ENCODE measurements around the gene EPHA2.

Gene EPHA2

DNA sequence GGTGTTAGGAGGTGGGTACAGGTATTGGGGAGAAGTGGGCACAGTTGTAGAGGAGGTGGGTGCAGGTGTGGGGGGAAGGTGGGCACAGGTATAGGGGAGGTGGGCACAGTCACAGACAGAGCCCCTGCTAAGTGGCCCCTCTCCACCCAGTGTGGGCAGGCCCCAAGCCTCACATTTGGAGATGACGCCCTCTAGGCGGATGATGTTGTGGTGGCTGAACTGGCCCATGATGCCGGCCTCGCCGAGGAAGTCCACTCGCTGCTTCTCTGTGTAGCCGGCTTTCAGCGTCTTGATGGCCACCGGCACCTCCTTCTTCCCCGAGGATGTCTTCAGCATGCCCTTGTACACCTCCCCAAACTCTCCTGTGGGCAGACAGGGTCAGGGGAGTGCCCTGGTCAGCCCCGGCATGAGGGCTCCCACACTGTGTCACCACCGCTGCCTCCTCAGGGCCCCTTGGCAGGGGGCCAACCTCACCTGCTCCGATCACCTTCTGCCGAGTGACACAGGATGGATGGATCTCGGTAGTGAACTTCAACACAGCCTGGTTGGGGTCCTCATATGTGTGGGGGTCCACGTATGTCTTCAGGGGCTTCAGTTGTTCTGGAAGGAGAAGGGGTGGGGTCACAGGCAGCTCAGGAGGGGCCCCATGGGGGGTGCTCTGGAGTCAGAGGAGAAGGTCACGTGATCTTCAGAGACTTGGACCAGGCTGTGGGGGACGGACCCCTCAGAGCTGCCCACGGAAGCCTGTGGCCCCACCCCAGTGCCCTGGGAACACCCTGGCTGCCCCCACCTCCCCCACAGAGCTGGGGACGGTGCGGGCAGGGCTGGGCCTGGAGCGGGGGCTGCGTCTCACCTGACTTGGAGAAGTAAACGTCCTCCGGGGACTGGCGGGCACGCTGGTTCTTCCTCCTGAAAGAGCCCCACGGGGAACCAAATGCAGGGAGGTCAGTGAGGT lies 22.6 kb downstream of the EPHA2 start:
- no peak for DNase-seq

DNA sequence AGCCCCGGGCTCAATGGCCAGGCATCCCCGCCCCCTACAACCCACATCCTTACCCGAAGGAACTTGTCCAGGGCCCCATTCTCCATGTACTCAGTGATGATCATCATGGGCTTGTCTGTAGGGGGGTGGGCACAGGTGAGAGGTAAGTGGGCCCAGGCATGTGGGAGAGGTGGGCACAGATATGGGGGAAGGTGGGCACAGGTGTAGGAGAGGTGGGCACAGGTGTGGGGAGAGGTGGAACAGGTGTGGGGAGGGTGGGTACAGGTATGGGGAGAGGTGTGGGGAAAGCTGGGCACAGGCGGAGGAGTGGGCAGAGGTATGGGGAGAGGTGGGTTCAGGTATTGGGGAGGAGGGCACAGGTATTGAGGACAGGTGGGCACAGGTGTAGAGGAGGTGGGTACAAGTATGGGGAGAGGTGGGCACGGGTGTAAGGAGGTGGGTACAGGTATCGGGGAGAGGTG lies 23.5 kb downstream of the EPHA2 start:
- no peak for DNase-seq

DNA sequence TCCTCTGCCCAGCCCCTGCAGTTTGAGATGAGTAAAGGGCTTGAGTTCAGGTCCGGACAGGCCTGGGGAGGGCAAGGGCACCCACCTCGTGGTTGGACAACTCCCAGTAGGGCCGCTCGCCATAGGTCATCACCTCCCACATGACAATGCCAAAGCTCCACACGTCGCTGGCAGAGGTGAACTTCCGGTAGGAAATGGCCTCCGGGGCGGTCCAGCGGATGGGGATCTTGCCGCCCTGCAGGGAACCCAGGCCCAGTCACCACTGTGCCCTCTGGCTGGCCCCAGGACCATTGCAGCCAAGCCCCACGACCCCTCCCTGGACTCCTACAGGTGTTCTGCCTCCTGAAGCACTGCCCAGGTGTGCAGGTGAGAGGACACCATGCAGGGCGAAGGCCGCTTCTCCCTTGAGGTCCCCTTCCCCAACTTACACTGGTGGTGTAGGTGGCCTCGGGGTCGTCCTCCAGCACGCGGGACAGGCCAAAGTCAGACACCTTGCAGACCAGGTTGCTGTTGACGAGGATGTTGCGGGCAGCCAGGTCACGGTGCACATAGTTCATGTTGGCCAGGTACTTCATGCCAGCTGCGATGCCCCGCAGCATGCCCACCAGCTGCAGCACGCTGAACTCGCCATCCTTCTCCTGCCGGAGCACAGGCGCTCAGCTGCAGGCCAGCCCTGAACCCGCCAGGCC lies 24.1 kb downstream of the EPHA2 start:
- DNase-seq = no peak

DNA sequence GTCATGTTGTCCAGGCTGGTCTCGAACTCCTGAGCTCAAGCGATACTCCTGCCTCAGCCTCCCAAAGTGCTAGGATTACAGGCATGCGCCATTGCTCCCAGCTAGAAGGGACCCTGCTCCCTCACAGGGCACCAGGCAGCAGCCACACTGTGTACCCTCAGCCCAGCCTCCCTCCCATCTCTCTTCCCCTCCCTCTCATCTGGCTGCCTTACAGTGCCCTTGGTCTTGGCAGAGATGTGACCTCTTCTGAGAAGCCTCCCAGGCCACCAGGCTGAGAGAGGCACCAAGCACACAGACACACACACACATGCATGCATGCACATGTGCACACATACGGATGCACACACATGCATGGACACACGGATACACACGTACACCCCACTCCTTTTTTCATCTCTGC lies 25.0 kb downstream of the EPHA2 start:
- no peak for DNase-seq

DNA sequence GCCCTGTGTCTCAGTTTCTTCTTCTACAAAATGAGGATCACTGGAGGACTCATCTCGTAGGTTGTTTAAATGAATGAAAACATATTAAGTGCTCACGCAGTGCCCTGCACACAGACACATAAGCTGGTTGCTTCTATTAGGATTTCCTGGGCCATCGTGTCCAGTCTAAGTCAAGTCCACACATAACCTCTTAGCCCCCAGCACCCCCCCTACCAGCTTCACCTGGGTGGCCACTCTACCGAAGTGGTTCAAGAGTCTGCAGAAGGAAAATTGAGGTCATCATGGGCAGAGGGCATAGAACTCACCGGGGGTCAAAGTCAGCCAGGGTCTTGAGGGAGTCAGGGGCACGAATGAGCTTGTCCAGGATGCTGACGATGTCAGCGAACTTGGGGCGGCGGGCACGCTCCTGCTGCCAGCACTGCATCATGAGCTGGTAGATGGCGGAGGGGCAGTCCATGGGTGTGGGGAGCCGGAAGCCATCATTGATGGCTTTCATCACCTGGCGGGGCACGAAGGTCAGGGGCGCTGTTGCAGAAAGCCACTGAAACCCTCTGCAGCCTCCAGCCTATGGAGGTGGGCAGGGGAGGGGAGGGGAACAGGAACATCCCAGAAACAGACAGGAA lies 25.8 kb downstream of the EPHA2 start:
- no peak for DNase-seq

DNA sequence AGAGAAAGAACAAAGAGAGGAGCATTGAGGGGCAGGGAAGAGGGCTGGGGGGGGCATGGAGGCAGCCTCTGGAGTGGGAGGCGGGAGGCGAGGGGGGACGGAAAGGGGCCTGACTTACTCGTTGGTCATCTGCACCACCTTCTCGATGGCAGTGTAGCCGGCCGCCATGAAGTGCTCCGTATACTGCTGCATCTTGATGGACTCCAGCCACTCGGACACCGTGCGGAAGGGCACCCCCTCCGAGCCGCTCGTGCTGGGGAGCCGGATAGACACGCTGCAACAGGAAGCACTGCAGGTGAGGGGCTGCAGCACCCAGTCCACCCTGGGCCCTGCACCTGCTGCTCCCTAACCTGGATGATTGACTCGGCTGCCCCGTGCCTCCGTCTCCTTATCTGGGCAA lies 26.6 kb downstream of the EPHA2 start:
- no peak for DNase-seq

DNA sequence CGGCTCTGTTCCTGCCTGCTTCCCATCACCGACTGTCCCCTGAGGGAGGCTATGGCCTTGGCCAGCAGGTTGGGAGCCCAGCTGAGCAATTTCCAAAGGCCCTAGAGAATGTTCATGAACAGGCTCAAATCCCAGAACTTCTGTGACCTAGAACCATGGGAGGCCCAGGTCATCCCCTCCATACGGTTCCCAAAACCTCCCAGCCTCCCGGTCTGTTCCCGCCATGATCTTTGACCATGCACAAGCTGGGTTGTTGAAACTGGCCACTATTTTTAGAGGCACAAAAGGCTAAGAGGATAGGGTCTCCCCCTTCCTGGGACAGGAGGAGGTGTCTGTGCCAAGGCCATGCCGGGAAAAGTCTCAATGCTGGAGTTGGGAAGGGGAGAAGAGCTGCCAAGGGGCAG lies 27.5 kb downstream of the EPHA2 start:
- no peak for DNase-seq

DNA sequence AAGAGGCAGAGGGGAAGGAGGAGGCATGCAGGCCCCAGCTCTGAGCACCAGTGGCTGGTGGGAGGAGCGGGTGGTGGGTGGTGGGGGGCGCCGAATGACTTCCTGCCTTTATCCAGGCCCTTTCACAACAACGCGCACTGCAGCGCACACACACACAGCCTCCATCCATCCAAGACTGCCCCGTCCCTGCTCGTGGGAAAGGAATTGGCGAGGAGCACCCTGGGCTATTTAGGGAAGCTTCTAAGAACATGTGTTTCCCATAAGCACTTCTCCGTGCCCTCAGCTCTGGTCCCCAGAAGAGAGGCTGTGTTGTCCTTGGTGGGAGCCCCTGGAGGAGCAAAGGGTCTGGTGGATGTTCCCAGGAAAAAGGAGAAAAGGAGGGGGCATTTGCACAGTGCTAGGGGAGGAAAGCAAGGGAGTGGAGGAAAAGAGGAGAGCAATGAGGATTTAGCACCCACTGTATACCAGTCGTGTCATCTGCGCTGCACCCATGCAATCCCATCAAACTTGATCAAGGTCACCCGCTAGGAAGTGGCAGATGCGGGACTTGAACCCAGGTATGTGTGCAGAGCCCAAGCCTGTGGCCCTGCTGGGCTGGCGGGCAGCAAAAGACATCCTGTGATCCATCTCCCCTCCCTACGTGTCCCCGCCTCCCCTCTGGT lies 28.1 kb downstream of the EPHA2 start:
- DNase-seq = peak in 1 of 3 donors; percentile 22

DNA sequence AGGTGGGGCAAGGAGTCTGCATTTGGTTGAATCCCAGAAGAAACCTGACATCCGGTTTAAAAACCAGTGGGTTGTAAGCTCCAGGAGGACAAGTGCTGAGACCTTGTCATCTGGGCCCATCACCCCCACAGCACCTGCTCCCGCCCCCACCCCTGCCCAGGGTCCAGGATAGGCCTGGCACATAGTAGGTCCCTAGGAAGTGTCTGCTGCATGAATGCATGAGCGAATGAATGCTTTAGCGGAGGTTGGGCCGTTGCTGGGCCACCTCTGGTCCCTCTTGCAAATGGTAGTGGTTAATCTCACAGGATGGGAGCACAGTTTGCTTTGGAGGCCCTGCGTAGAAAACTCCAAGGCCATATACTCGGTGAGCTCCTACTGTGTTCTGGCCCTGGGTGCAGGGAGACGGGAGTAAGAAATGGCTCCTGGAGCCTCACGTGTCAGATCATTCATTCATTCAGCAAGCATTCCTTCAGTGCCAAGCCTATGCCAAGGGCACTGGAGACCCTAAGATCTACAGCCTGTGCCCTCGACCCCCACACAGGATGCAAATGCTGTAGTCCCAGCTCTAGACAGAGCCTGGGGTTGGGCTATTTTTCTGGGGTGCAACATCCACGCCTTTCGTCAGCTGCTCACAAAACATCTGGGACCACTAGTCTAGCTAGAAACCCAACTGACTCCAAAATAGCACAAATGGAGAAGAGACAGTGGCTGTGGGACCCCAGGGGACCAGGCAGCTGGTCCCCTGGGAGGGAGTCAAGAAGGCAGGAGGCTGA lies 28.9 kb downstream of the EPHA2 start:
- DNase-seq = no peak

DNA sequence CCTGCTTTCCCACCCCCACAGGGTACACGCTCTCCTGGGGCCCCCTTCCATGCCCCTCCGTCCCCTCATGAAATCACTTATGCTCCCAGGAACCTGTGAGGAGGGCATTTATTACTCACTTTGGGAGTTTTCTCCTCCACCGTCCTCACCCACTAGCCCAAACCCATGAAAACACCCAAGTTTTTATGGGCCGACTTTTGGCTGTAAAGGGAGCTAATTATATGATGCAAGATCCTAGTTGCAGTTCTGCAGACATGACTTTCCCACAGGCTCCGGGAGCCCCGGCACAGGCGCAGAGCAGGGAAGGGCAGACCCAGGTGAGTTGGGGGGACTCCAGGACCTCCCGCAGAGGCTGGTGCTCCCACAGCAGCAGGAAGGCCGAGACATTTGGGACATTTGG lies 29.7 kb downstream of the EPHA2 start:
- no peak for DNase-seq

DNA sequence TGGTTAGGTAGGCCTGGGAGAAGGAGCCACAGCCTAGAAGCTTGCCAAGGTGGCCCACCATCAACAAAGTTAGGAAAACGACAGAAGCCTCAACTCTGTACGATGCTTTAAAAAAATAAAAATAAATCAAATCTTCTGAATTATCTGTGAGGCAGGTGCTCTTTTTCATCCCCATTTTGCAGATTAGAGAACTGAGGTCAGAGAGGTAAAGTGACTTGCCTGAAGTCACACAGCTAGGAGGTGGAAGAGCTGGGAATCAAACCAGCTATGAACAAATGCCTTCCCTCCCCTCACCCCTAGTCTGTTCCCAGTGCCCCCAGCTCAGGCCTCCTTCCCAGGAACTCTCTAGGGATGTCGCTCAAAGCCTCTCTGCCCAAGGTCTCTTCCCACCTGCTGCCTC lies 30.4 kb downstream of the EPHA2 start:
- no peak for DNase-seq

DNA sequence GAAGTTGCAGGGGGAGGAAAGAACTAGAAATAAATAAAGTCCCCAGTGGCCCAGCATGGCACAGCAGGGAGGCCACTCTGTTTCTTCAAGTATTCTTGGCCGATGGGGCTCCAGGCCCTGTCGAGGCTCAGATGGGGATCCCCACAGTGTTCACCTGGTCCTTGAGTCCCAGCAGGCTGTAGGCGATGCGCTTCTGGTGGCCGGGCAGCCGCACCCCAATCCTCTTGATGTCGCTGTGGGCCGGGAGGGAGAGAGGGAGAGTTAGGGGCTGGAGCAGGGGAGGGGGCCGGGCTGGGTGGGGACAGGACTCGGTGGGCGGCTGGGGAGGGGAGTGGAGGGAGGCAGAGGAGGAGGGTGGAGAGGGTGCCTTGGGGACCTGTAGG lies 30.8 kb downstream of the EPHA2 start:
- DNase-seq = no peak

DNA sequence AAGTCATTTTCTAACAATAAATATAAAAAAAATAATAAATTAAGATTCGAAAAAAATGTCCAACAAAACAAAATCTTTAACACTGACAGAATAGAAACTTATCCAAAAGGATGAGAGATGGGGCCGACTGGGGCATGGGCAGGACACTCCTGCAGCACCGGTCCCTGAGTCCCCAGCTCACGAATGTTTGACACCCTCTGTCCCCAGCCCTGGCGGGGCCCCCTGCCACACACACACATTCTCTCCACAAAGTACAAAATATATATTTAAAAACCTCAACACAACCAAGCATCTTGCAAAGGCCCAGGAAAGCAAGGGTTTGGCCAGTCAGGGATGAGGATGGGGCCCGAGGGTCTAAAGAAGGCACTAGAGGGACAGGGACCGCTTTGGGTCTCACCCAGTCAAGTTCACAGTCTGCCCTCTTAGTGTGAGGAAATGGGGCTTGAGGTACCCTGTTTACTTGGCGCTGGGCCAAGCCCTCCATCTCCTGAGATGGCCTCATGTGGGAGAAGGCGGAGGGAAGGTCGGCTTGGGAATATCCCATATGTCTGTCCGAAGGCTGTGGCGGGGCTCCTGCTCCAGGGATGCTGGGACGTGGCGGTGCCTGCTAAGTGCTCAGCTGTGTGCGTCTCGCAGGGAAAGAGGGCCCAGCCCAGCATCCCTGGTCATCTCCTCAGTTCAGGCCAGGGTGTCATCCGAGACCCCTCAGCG lies 31.3 kb downstream of the EPHA2 start:
- DNase-seq = no peak

DNA sequence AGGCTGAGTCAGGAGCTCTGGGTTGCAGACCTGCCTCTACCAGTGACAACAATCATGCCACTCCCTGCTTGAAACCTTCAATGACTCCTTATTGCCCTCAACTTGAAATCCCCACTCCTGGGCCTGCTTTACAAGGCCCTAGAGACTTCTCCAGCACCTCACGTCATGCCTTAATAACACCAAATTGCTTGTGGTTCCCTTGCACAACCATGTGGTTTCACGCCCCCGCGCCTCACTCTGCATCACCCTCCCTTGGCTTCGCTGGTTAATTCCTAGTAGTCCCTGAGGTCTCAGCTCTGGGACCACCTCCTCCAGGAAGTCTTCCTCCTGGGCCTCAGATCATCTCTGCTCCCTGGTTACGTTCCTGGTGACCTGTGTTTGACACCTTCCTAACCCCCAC lies 33.0 kb downstream of the EPHA2 start:
- DNase-seq = peak; percentile 92 to 94 (median 93)

DNA sequence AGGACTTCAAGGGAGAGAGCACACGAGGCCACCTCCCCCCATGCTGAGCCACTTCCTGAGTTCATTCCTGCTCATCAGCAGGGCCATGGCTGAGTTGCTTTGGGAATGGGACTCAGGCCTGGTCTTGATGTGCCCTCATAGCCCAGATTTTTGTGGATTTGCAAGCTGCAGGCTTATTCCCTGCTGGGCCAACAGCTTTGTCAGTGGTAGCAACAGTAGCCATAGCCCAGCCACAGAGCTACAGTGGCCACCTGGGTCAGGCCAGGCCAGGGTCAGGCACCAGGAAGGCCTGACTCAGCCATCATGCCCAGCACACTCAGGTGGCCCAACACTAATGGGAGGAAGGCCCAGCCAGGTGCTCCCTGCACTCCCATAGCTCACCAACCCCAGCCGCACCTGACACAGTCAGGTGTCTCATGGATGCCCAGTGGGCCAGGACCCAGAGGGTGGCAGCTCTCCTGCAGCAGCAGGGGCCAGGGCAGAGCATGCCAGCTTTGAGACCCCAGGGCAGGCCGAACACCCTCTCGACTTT lies 33.5 kb downstream of the EPHA2 start:
- no peak for DNase-seq

DNA sequence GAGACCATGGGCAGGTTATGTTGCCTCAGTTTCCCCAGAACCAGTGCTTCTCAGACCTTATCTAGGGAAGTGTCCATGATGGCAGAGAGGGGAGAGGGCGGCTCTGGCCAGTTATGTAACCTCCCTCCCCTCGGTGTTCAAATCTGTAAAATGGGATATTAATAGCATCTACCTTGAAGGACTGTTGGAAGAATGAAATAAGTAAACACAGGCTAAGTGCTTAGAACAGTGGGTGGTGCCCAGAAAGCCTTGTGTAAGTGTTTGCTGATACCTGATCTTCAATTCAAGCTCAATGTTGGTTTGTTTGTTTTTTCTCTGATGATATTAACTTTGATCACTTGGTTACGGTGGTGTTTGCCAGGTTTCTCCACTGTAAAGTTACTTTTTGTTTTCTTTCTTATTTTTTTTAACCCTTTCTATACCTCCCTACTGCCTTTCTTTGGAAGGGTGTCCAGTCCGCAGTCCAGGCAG lies 34.9 kb downstream of the EPHA2 start:
- DNase-seq = no peak

DNA sequence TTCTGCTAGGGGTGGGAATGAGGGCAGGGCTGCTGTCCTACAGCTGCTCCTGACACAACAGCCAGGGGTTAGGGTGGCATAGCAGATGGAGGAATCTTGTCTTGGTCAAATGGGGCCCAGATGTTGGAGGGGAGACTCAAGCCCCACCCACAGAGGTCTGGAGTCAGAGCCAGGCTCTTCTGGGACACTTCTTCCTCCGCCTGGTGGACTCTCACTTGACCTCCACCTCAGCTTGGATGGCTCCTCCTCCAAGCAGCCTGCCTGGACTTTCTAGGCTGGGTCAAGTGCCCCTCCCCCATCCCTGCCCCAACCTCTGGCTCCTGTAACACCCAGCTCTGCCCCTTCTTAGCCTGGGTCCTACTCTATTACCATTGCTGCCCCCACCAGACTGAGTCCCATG lies 35.5 kb downstream of the EPHA2 start:
- DNase-seq = no peak

DNA sequence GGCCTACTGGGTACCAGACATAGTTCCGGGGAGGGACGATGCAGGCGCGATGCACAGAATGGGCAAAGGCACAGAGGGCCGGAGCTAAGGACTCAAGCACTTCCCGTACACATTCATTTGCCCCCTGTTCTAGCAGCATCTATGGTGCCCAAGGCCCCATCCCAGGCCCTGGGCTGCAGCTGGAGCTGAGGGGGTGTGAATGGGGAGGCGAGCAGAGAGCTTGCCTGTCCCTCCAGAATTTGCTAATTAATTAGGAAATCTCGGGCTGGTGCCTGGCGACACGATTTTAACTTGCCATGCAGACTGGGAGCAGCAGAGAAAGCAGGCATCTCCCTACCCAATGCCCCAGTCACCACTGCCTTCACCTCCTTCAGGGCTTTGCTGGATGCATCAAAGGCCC lies 35.9 kb downstream of the EPHA2 start:
- no peak for DNase-seq

DNA sequence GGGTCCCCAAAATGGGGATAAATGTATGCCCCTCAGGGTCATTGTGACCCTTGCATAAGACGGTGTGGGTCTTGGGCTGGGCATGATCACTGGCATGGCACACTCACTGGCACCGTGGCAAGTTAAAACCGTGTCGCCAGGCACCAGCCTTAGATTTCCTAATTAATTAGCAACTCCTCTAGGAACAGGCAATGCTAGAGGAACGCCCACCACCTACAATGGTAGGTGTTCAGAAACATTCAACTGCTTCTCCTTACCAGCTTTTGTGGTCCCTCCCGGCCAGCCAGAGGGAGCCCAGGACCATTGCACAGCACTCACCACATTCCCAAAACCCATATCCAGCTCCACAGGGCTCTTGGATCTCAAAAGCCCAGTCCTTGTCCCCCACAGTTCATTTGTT lies 36.4 kb downstream of the EPHA2 start:
- no peak for DNase-seq

DNA sequence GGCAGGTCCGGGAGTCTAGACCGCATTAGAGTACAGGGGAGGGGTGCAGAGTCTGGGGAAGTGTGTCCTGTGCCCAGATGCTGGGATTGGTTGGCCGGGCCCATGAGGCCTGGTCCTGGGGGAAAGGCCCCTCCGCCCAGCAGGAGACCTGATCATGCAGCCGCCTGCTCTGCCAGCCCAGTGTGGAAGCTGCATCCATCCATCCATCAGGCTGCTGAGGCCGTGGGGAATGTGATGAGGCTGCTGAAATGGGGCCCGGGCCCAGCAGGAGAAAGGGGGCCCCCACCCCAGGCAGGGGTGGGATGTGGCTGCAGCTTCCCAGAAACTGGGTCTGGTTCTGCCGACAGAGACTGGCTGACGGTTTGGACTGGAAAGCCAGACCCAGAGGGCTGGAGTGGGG lies 37.2 kb downstream of the EPHA2 start:
- DNase-seq = no peak

DNA sequence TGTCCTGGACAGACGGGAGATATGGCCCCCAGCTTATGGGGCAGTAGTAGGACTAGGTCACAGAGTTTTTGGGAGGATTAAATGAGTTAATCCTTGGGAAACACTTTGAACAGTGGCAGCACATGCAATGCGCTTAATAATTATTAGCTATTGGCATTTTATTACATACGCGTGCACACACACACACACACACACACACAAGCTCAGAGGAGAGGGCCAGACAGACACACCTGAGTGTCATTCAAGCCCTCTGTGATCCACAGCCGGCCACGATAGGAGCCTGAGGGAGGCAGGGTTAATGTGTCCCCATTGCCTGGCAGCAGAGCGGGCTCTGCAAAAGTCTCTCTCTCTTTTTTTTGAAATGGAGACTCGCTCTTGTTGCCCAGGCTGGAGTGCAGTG lies 37.9 kb downstream of the EPHA2 start:
- no peak for DNase-seq

All from suppressor macrophage treated with lipopolysaccharide for 1 hour (primary cell).